K562 (cell line): Measurements from ENCODE around the gene KRTAP23-1. TPM values are rescaled to one million over a fixed set of nuclear protein-coding genes. Genes with fewer than 3 reads are reported as not detected.

Experiments used
- ATAC-seq: fragments of 200-7000 bp; cut with Tn5 transposase; 3 replicates; pipeline ENCODE4 v1.9.1; 2020; ENCODE audit warnings: moderate library complexity
- BruUV-seq: library from RNA; stranded (reverse); fragments of 400-500 nt; replicated peaks from 2 replicates; lab custom pipeline; 2021; lab: Mats Ljungman, UMichigan
- CTCF ChIA-PET: fragments of 300-600 bp; formaldehyde crosslinking; extraction: SDS; loops from one replicate; lab custom pipeline; 2021; ENCODE audit warnings: low intra/inter-chr PET ratio; lab: Yijun Ruan, JAX
- POLR2A ChIA-PET: fragments of 300-600, 350-650 bp; sonication (Branson Sonifier 250); formaldehyde crosslinking; extraction: SDS; loops from one replicate; lab custom pipeline; 2021; ENCODE audit warnings: antibody characterized with exemption, inconsistent platforms; lab: Yijun Ruan, JAX
- DNase-seq, 4 experiments: peaks; one replicate each; pipeline versions ENCODE4 v3.0.0 to v3.0.0-alpha.2; 2011 to 2018; ENCODE audit warnings: low spot score in 3 of 4, mixed read lengths in 3 of 4; ENCODE audit errors: extremely low read depth in 1 of 4
- FAIRE-seq: peaks from 2 replicates; lab custom pipeline; 2011; peaks lifted over from hg19 to GRCh38; lab: Jason Lieb, UNC
- H2AFZ ChIP-seq: 2 replicates; pipeline ENCODE4 v1.6.0; 2011; ENCODE audit warnings: low read depth, low read length, control low read depth, inconsistent platforms
- H3K27ac ChIP-seq: fragments of 200-600 bp; 3 replicates; pipeline ENCODE4 v1.8.0; 2011; ENCODE audit warnings: low read depth, mild to moderate bottlenecking, control low read depth, inconsistent platforms, low read length, moderate library complexity, mixed read lengths; ENCODE audit errors: extremely low read depth
- H3K27me3 ChIP-seq, 2 experiments: fragments of 300-600 bp in 1 of 2; 2 replicates in 1 of 2; 3 replicates in 1 of 2; pipeline versions ENCODE4 v1.6.0 to v1.8.0; 2011; ENCODE audit warnings: inconsistent platforms in 2 of 2, low read length in 2 of 2, mild to moderate bottlenecking in 1 of 2, mixed read lengths in 1 of 2, moderate library complexity in 1 of 2; ENCODE audit not compliant: control insufficient read depth in 2 of 2, insufficient read depth in 2 of 2
- H3K36me3 ChIP-seq: fragments of 300-600 bp; 3 replicates; pipeline ENCODE4 v1.8.0; 2011; ENCODE audit warnings: mild to moderate bottlenecking, low read length, inconsistent platforms; ENCODE audit not compliant: control insufficient read depth, insufficient read depth
- H3K4me1 ChIP-seq, 2 experiments: fragments of 200-600 bp in 1 of 2; replicated peaks in 1 of 2; 2 replicates in 1 of 2; 3 replicates in 1 of 2; pipeline versions ENCODE4 v1.5.1 to v1.8.0; 2011; ENCODE audit warnings: inconsistent platforms in 2 of 2, low read length in 2 of 2, mild to moderate bottlenecking in 1 of 2, mixed read lengths in 1 of 2, moderate library complexity in 1 of 2; ENCODE audit not compliant: control insufficient read depth in 2 of 2, insufficient read depth in 2 of 2
- H3K4me2 ChIP-seq: 2 replicates; pipeline ENCODE4 v1.6.1; 2011; ENCODE audit warnings: low read length, control low read depth, inconsistent platforms, mixed read lengths; ENCODE audit not compliant: insufficient read depth
- H3K4me3 ChIP-seq: fragments of 200-600 bp; sonication (generic), shearing (Covaris generic); 2 replicates; pipeline ENCODE4 v1.5.1; 2016; ENCODE audit warnings: control low read depth, inconsistent platforms
- H3K79me2 ChIP-seq: fragments of 200-600 bp; 3 replicates; pipeline ENCODE4 v1.8.0; 2011; ENCODE audit warnings: low read length, inconsistent platforms; ENCODE audit not compliant: control insufficient read depth, insufficient read depth
- H3K9ac ChIP-seq, 2 experiments: 2 replicates each; pipeline versions ENCODE4 v1.6.0 to v1.6.1; 2011; ENCODE audit warnings: low read depth in 2 of 2, low read length in 2 of 2, control low read depth in 1 of 2, inconsistent platforms in 1 of 2, mild to moderate bottlenecking in 1 of 2, mixed read lengths in 1 of 2; ENCODE audit not compliant: insufficient read depth in 1 of 2
- H3K9me1 ChIP-seq: one replicate; pipeline ENCODE4 v1.6.0; 2011; ENCODE audit warnings: inconsistent platforms, mild to moderate bottlenecking, low read length, moderate library complexity; ENCODE audit not compliant: control insufficient read depth, insufficient read depth
- H3K9me3 ChIP-seq: replicated peaks from 2 replicates; pipeline ENCODE4 v1.5.1; 2011; ENCODE audit warnings: low read depth, low read length, inconsistent platforms; ENCODE audit not compliant: control insufficient read depth, insufficient read depth
- H4K20me1 ChIP-seq: replicated peaks from 2 replicates; pipeline ENCODE4 v1.6.1; 2011; ENCODE audit warnings: low read length, inconsistent platforms, mixed read lengths; ENCODE audit not compliant: control insufficient read depth, insufficient read depth
- BCLAF1 ChIP-seq, 2 experiments: fragments of 450-650 bp in 1 of 2; IDR thresholded peaks; 2 replicates each; pipeline ENCODE4 v1.6.1; 2011 to 2017; ENCODE audit warnings: low read depth in 2 of 2, antibody characterized with exemption in 1 of 2, borderline replicate concordance in 1 of 2, low read length in 1 of 2, mild to moderate bottlenecking in 1 of 2, mixed read lengths in 1 of 2; ENCODE audit not compliant: control insufficient read depth in 1 of 2
- CBFA2T2 ChIP-seq: fragments of 450-650 bp; conservative IDR thresholded peaks from 2 replicates; pipeline ENCODE4 v1.6.1; 2017; ENCODE audit warnings: mild to moderate bottlenecking
- CTBP1 ChIP-seq: fragments of 450-650 bp; IDR thresholded peaks from 2 replicates; pipeline ENCODE4 v1.6.1; 2016; ENCODE audit warnings: borderline replicate concordance
- DLX4 ChIP-seq: fragments of 250-450 bp; sonication (Bioruptor Pico); IDR thresholded peaks from 2 replicates; pipeline ENCODE4 v1.6.1; 2021; ENCODE audit warnings: mild to moderate bottlenecking
- EZH2 ChIP-seq: IDR thresholded peaks from 2 replicates; pipeline ENCODE4 v1.6.1; 2012; ENCODE audit warnings: low read depth, mild to moderate bottlenecking, inconsistent platforms, low read length, borderline replicate concordance
- GTF2B ChIP-seq: IDR thresholded peaks from 2 replicates; pipeline ENCODE4 v1.6.1; 2011; ENCODE audit not compliant: insufficient read length; ENCODE audit errors: extremely low read depth
- MNT ChIP-seq, 2 experiments: fragments of 450-650 bp; conservative IDR thresholded peaks; 2 replicates each; pipeline ENCODE4 v1.6.1; 2017; ENCODE audit warnings: mild to moderate bottlenecking in 2 of 2, moderate library complexity in 2 of 2
- NUFIP1 ChIP-seq: fragments of 450-650 bp; IDR thresholded peaks from 2 replicates; pipeline ENCODE4 v1.6.1; 2018; ENCODE audit not compliant: partially characterized antibody
- ZBTB49 ChIP-seq: sonication (generic); formaldehyde crosslinking; IDR thresholded peaks from 2 replicates; pipeline ENCODE4 v1.8.0; 2022; ENCODE audit warnings: missing genetic modification reagents, mild to moderate bottlenecking, borderline replicate concordance
- ZC3H4 ChIP-seq: sonication (generic); formaldehyde crosslinking; IDR thresholded peaks from 2 replicates; pipeline ENCODE4 v1.9.0; 2021; ENCODE audit warnings: missing genetic modification reagents, borderline replicate concordance
- ZNF354B ChIP-seq: fragments of 250-450 bp; sonication (Bioruptor Pico); IDR thresholded peaks from 2 replicates; pipeline ENCODE4 v1.4.0; 2020
- ZSCAN32 ChIP-seq: fragments of 450-650 bp; formaldehyde crosslinking; IDR thresholded peaks from 2 replicates; pipeline ENCODE4 v1.4.0; 2020; ENCODE audit warnings: mild to moderate bottlenecking, moderate library complexity
- WGBS: fragments of 100-300 bp; shearing (Covaris generic); methylation state at CpG from one replicate; pipeline ENCODE4 v1.1.6; 2016; ENCODE audit warnings: low coverage, mixed read lengths; ENCODE audit not compliant: insufficient coverage; ENCODE audit errors: missing lambda C conversion rate; 5-methylcytosine and 5-hydroxymethylcytosine counted together
- in situ Hi-C: fragments of 300-500 bp; cut with MboI; formaldehyde crosslinking; loops from 4 replicates; pipeline ENCODE4 v1.15.0; 2018; ENCODE audit warnings: inconsistent platforms, mixed read lengths
- intact Hi-C: fragments of 100-400 bp; cut with micrococcal nuclease; formaldehyde crosslinking; loops from 2 replicates; pipeline ENCODE4 v1.14.2; 2022
- polyA plus RNA-seq, 8 experiments: library from polyadenylated mRNA; depleted of rRNA in 4 of 8; stranded (reverse) in 5 of 8; unstranded in 3 of 8; fragments of >200 nt; fragmentation: Nextera tagmentation in 2 of 8; fragmentation: Illumina TruSeq in 1 of 8; extraction: Ambion mirVana in 2 of 8; extraction: Trizol in 1 of 8; gene quantifications; 2 replicates each; pipeline versions ENCODE4 v1.2.1 to v1.2.3, GENCODE V29; 2011 to 2014; ENCODE audit warnings: inconsistent platforms in 1 of 8, missing spikeins in 1 of 8
- total RNA-seq, 7 experiments: library from RNA; depleted of rRNA in 6 of 7; stranded (reverse); fragments of >200 nt in 6 of 7; fragmentation: Illumina TruSeq in 2 of 7; extraction: Trizol in 2 of 7; gene quantifications; 2 replicates each; pipeline versions ENCODE4 v1.2.1 to v1.2.3, GENCODE V29; 2011 to 2021; ENCODE audit warnings: low replicate concordance in 1 of 7

The KRTAP23-1 gene
- total and polyA plus RNA-seq, 9 of the 15 experiments (the other 6 are each of a cell fraction or from before 2014, with no cell fraction given) = not detected

- no peak for TF ChIP-seq GTF2B
- no peak for TF ChIP-seq CTBP1
Observed at GRCh38 chr21:30315701-30316100, 32.7 kb downstream of the KRTAP23-1 start (continued).

- Histone ChIP-seq H3K9me3 (no peaks in the 10 kb centered on the region), H3K27ac (no peak overlapping the region), H3K9ac (no peak overlapping the region), H3K36me3 (no peaks in the 10 kb centered on the region), H4K20me1 (no peaks in the 10 kb centered on the region), H3K27me3 (no peaks in the 10 kb centered on the region), H3K4me2 (no peak overlapping the region), H2AFZ (no peak overlapping the region), H3K4me3 (no peak overlapping the region), H3K4me1 (no peaks in the 10 kb centered on the region), H3K79me2 (no peaks in the 10 kb centered on the region), H3K9me1 (no peaks in the 10 kb centered on the region)
- in situ Hi-C loops (no loop called here), intact Hi-C loops (no loop called here)
- ATAC-seq = no peak
- 0% methylated on average over 2 of the region's 2 CpGs for WGBS
- POLR2A ChIA-PET = no interaction called here
- no peak for DNase-seq
- no peak for FAIRE-seq
- BruUV-seq = no TSS peak
- CTCF ChIA-PET = no interaction called here
- no peak for TF ChIP-seq ZC3H4 (CRISPR knock-in tag)
- TF ChIP-seq ZSCAN32 = no peak
- TF ChIP-seq ZBTB49 (CRISPR knock-in tag) = no peak
- no peak for TF ChIP-seq MNT (conservative IDR thresholded peaks at IDR 0.05)
- no peak for TF ChIP-seq DLX4 (CRISPR knock-in tag)
- no peak for TF ChIP-seq ZNF354B
- no peak for TF ChIP-seq NUFIP1
- no peak for TF ChIP-seq EZH2
- TF ChIP-seq BCLAF1 (IDR thresholded peaks at IDR 0.05; ENCODE audit: borderline replicate concordance in 1 of 2, control insufficient read depth in 1 of 2, low read depth in 2 of 2, low read length in 1 of 2) = no peak
- no peak for TF ChIP-seq CBFA2T2
Observed at GRCh38 chr21:30306884-30307283, 41.5 kb downstream of the KRTAP23-1 start.
